GM13977 (cell line): ENCODE data around the gene FHIT.

Experiments used
- DNase-seq: peaks from one replicate; pipeline ENCODE4 v3.0.0; 2012; ENCODE audit warnings: low spot score
- in situ Hi-C: fragments of 300-500 bp; cut with MboI; formaldehyde crosslinking; loops from one replicate; pipeline ENCODE4 v1.12.0; 2022; ENCODE audit warnings: low sequenced_read_pairs, low pct_unique_long_range_greater_than_20kb, mixed read lengths, inconsistent platforms; ENCODE audit not compliant: unreplicated experiment
- TF ChIP-seq, protein P1 (sequence below): IDR thresholded peaks from 2 replicates; pipeline ENCODE4 v1.5.1; 2012; ENCODE audit warnings: mild to moderate bottlenecking, control low read depth; ENCODE audit not compliant: insufficient read depth; ENCODE audit errors: extremely low read depth, missing control alignments

FHIT gene

DNA sequence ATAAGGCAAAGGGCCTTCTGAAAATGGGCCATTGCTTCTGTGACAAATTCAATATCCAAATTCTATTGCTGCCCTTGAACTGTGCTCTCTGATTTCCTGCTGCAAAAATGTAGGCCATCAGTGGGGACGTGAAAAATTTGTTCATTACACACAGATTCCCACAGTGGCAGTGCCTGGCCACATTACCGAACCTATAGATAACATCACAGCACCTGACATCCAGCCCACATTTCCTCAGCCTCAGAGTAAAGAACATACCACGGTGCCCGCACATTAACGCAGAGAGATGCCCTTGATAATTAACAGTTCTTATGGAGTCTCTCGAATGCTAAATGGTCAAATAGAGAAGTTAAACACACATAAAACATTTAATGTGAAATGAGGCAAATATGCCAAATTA, 1269.9 kb downstream of the FHIT start:
- in situ Hi-C loops, result no loop called here
- DNase-seq, result no peak
- TF ChIP-seq, protein P1, sequence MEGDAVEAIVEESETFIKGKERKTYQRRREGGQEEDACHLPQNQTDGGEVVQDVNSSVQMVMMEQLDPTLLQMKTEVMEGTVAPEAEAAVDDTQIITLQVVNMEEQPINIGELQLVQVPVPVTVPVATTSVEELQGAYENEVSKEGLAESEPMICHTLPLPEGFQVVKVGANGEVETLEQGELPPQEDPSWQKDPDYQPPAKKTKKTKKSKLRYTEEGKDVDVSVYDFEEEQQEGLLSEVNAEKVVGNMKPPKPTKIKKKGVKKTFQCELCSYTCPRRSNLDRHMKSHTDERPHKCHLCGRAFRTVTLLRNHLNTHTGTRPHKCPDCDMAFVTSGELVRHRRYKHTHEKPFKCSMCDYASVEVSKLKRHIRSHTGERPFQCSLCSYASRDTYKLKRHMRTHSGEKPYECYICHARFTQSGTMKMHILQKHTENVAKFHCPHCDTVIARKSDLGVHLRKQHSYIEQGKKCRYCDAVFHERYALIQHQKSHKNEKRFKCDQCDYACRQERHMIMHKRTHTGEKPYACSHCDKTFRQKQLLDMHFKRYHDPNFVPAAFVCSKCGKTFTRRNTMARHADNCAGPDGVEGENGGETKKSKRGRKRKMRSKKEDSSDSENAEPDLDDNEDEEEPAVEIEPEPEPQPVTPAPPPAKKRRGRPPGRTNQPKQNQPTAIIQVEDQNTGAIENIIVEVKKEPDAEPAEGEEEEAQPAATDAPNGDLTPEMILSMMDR, result no peak

DNA sequence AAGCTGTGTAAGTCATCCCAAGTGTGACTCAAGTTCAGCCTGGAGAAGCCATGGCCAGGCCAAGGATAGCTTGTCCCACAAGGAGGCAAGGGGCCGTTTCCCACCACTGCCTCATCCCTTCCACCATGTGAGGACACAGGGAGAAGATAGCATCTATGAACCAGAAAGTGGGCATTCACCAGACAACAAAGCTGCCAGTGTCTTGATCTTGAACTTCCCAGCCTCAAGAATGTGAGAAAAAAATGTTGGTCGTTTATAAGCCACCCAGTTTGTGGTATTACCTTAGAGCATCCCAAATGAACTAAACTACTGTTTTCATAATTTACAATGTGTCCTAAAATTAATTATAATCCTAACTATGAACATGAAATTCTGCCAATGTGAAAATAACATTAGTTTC, 1270.7 kb downstream of the FHIT start:
- no peak for DNase-seq
- in situ Hi-C loops, result no loop called here
- TF ChIP-seq, protein P1, result no peak

DNA sequence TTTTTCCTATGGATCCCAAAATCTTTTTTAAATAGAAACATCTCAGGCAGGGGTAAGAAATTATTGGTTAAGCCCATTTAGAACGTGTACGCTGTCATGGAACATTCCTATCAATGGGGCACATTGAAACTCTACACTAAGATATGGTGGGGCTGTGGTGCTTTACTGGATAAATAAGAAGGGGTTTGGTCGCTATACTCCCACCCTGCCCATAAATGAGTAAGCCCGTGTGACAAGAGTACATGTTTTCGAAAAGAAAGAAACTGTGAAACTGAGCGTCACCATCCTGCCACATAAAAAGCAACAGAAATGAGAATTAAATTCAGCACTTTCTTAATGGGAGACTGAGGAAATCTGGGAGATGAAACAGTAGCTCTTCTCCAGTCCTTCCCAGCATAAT, 1271.7 kb downstream of the FHIT start:
- TF ChIP-seq, protein P1, result no peak
- no peak for DNase-seq
- in situ Hi-C loops, result no loop called here

DNA sequence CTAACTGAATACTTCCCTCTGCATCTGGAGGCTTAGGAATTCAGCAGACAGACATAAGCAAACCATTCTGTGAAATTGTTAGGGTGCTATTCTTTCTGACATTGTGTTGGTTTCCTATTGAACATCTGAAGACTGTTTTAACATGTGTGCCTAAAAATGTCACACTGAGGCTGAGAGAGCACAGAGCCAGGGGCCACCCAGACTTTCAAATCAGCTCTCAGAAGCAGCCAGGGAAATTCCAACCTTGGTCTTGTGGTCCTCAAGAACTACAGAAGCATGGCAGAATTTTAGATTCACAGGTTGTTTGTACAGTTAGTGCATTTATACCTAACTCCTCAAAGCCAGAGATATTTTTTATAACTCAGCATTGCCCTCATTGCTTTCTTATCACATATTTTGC, 1272.3 kb downstream of the FHIT start:
- TF ChIP-seq, protein P1, result no peak
- peak; percentile 10 for DNase-seq
- in situ Hi-C loops, result no loop called here

DNA sequence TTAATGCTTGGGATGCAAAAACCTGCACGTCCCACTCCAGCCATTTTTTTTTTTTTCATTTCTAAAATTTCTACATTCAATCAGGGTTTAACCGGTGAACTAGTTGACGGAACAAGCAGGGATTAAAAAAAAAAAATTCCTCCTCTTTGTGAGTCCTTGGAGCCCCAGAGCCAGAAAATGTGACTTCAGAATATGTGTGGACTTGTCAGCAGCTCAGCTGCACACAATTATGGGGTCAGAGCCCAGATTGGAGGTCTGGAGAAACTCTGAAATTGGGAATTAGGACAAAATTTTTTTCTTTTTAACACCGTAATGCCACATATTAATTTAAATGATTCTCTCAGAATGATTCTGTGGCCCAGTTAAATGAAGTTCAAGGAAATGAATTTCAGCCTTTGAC, 1280.5 kb downstream of the FHIT start:
- in situ Hi-C loops, result no loop called here
- TF ChIP-seq, protein P1, result no peak
- no peak for DNase-seq

DNA sequence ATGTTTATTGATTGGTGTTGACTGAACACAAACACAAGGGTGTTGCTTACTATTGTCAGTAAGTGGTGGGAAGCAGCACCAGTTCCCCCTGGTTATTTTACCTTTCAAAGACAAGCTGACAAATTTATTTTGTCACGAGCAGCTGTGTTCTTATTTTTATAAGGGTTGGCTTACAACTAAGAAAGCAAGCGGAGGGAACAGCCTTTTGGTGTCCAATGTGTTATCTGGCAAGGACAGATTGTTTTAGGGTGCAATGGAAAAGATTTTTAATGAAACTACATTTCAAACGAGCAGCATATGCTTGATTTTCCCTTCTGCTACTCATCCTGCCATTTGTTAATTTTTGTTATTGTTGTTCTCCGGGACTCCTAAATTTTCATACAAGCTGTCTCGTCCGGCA, 1280.9 kb downstream of the FHIT start:
- TF ChIP-seq, protein P1, result no peak
- in situ Hi-C loops, result no loop called here

DNA sequence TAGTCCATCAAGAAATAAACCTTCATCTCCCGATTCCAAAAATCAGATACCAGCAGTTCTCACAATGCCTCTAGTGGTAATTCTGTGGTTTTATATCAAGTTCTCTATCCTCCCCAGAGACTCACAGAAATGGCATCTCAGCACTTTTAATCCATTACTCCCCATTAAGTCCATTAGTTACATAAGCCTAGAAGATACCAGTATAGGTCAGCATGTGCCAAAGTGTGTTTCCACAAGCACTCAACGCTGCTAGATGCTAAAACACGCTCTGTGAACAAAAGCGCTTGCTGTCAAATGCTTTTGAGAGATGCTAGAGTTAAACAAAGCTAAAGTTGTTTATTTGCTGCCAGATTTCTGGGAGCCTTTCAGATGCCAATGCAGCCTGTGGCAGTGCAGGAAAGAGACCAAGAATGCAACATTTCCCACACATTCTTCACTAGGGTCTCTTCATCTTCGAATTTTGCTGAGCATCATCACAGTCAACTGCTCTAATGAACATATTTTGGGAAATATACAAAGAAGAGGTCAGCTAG, 1282.7 kb downstream of the FHIT start:
- TF ChIP-seq, protein P1, result no peak

More for the DNA sequence above, 1280.9 kb downstream of the FHIT start:
- DNase-seq, result no peak

More for the DNA sequence above, 1282.7 kb downstream of the FHIT start:
- no peak for DNase-seq
- in situ Hi-C loops, result no loop called here
